ENCODE results near the gene CHST15. TPM values are rescaled to one million over a fixed set of nuclear protein-coding genes. Genes with fewer than 3 reads are reported as not detected.

CHST15 gene
- total RNA-seq, 2 donors from 2014 or later, result 0.80 to 7.8 TPM

- Mint-ChIP-seq H3K36me3 (peaks cover 0 to 6% of the 10 kb centered on the region in 2 donors), H3K27ac (no peak overlapping the region), H3K9me3 (peaks cover 0 to 7% of the 10 kb centered on the region in 2 donors)
- ATAC-seq (no peak), DNase-seq (ENCODE audit: low spot score in 2 of 2) (no peak)
These were observed 15.4 kb downstream of the CHST15 start for GRCh38 chr10:124078028-124078427.

- Mint-ChIP-seq H3K9me3 (peaks cover 0 to 7% of the 10 kb centered on the region in 2 donors), H3K27ac (no peak overlapping the region), H3K36me3 (peaks cover 0 to 6% of the 10 kb centered on the region in 2 donors)
- DNase-seq (ENCODE audit: low spot score in 2 of 2) (no peak), ATAC-seq (no peak)
These were observed 16.0 kb downstream of the CHST15 start for GRCh38 chr10:124077208-124077993.

GRCh38 chr10:124076148-124076733, 17.2 kb downstream of the CHST15 start:
- no peak for ATAC-seq
- Mint-ChIP-seq H3K36me3 (peaks cover 0 to 6% of the 10 kb centered on the region in 2 donors), H3K9me3 (peaks cover 0 to 7% of the 10 kb centered on the region in 2 donors), H3K27ac (no peak overlapping the region)
- no peak for DNase-seq (ENCODE audit: low spot score in 2 of 2)

GRCh38 chr10:124075231-124075955, 18.0 kb downstream of the CHST15 start:
- DNase-seq (ENCODE audit: low spot score in 2 of 2), result no peak
- no peak overlapping the region for H3K27ac Mint-ChIP-seq
- H3K36me3 Mint-ChIP-seq, result peaks cover 0 to 6% of the 10 kb centered on the region in 2 donors
- H3K9me3 Mint-ChIP-seq, result peaks cover 0 to 7% of the 10 kb centered on the region in 2 donors
- ATAC-seq, result no peak

- Mint-ChIP-seq H3K9me3 (peaks cover 0 to 7% of the 10 kb centered on the region in 2 donors), H3K27ac (peak overlapping the region; percentile 12 to 20), H3K36me3 (peaks cover 0 to 6% of the 10 kb centered on the region in 2 donors)
- peak; percentile 51 to 88 for ATAC-seq
- DNase-seq (ENCODE audit: low spot score in 2 of 2), result no peak
These were observed 18.8 kb downstream of the CHST15 start for GRCh38 chr10:124074501-124075109.

- ATAC-seq (no peak), DNase-seq (ENCODE audit: low spot score in 2 of 2) (no peak)
- Mint-ChIP-seq H3K36me3 (peaks cover 0 to 6% of the 10 kb centered on the region in 2 donors), H3K9me3 (peaks cover 0 to 7% of the 10 kb centered on the region in 2 donors), H3K27ac (no peak overlapping the region)
These were observed 19.4 kb downstream of the CHST15 start for GRCh38 chr10:124073978-124074377.

GRCh38 chr10:124072541-124072940, 20.9 kb downstream of the CHST15 start:
- no peak for ATAC-seq
- Mint-ChIP-seq H3K27ac (no peak overlapping the region), H3K36me3 (peaks cover 0 to 6% of the 10 kb centered on the region in 2 donors), H3K9me3 (peaks cover 0 to 7% of the 10 kb centered on the region in 2 donors)
- DNase-seq (ENCODE audit: low spot score in 2 of 2), result no peak

- Mint-ChIP-seq H3K36me3 (peaks cover 0 to 6% of the 10 kb centered on the region in 2 donors), H3K9me3 (peaks cover 0 to 7% of the 10 kb centered on the region in 2 donors), H3K27ac (no peak overlapping the region)
- ATAC-seq (no peak), DNase-seq (ENCODE audit: low spot score in 2 of 2) (no peak)
These were observed 21.3 kb downstream of the CHST15 start for GRCh38 chr10:124072106-124072505.

- ATAC-seq (no peak), DNase-seq (ENCODE audit: low spot score in 2 of 2) (no peak)
- H3K36me3 Mint-ChIP-seq, result peaks cover 0 to 6% of the 10 kb centered on the region in 2 donors
- H3K9me3 Mint-ChIP-seq, result peaks cover 0 to 7% of the 10 kb centered on the region in 2 donors
- no peak overlapping the region for H3K27ac Mint-ChIP-seq
These were observed 22.3 kb downstream of the CHST15 start for GRCh38 chr10:124071141-124071540.

- DNase-seq (ENCODE audit: low spot score in 2 of 2) (no peak), ATAC-seq (no peak)
- Mint-ChIP-seq H3K36me3 (peaks cover 0 to 6% of the 10 kb centered on the region in 2 donors), H3K9me3 (peaks cover 0 to 7% of the 10 kb centered on the region in 2 donors), H3K27ac (no peak overlapping the region)
These were observed 22.7 kb downstream of the CHST15 start for GRCh38 chr10:124070666-124071065.

- H3K9me3 Mint-ChIP-seq, result peaks cover 0 to 3% of the 10 kb centered on the region in 2 donors
- peaks cover 0 to 3% of the 10 kb centered on the region in 2 donors for H3K36me3 Mint-ChIP-seq
- peak; percentile 25 to 68 for ATAC-seq
- DNase-seq (ENCODE audit: low spot score in 2 of 2), result no peak
- H3K27ac Mint-ChIP-seq, result peak overlapping the region in 1 of 2 donors; percentile 10
These were observed 23.8 kb downstream of the CHST15 start for GRCh38 chr10:124069341-124070264.

GRCh38 chr10:124068929-124069328, 24.5 kb downstream of the CHST15 start:
- DNase-seq (ENCODE audit: low spot score in 2 of 2) (no peak), ATAC-seq (no peak)
- Mint-ChIP-seq H3K27ac (peak overlapping the region in 1 of 2 donors; percentile 10), H3K9me3 (no peaks in the 10 kb centered on the region), H3K36me3 (no peaks in the 10 kb centered on the region)

- no peaks in the 10 kb centered on the region for H3K9me3 Mint-ChIP-seq
- DNase-seq (ENCODE audit: low spot score in 2 of 2), result no peak
These were observed 25.5 kb downstream of the CHST15 start for GRCh38 chr10:124067825-124068400.

GRCh38 chr10:124066781-124067714, 26.4 kb downstream of the CHST15 start:
- Mint-ChIP-seq H3K9me3 (no peaks in the 10 kb centered on the region), H3K27ac (peak overlapping the region in 1 of 2 donors; percentile 15), H3K36me3 (no peaks in the 10 kb centered on the region)
- DNase-seq (ENCODE audit: low spot score in 2 of 2) (no peak), ATAC-seq (peak in 1 of 2 donors; percentile 17)

More at GRCh38 chr10:124067825-124068400, 25.5 kb downstream of the CHST15 start:
- Mint-ChIP-seq H3K27ac (peak overlapping the region in 1 of 2 donors; percentile 10), H3K36me3 (no peaks in the 10 kb centered on the region)
- no peak for ATAC-seq

Data from activated naive CD4-positive, alpha-beta T cell treated with anti-CD3 and anti-CD28 coated beads, Interleukin-2, amount 50 U/mL, for 72 hours (primary cell).